ENCODE data around the gene KNTC1.

DNA sequence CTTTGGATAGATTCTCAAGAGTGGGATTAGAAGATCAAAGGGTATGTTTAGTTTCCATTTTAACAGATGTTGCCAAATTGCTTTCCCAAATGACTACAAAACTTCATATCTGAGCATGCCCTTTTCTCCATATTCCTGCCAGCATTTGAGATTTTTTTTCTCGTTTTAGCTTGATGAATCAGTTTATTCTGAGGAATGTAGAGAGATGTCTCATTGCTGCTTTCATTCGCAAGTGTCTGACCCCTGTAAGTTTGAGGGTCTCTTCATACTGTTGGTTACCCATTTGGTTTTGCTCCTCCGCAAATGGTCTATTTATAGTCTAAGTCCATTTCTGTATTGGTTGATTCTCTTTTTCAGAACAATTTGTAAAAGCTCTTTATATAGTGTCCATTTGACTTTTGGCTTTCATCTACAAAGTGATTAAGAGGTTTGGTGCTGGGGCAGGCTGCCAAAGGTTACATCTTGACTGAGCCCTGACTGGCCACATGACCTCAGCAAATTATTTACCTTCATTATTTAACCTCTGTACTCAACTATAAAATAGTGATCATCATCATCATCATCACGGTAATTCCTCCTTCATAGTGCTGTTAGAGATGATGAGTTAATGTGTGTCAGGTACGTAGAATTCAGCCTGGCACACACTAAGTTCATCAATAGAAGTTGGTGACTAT is 142.5 kb downstream of the KNTC1 start:
- TF ChIP-seq CTCF (IDR thresholded peaks at IDR 0.05) = no peak
- TF ChIP-seq POLR2AphosphoS5 (IDR thresholded peaks at IDR 0.05) = no peak
- TF ChIP-seq POLR2A (IDR thresholded peaks at IDR 0.05) = no peak

All from stomach (tissue), 4 donors.